HS-5 (cell line): Measurements from ENCODE around the gene ROCK2.

Experiments used
- DNase-seq: peaks from one replicate; pipeline ENCODE4 v3.0.0-alpha.2; 2012; ENCODE audit warnings: low read depth

The ROCK2 gene

DNA sequence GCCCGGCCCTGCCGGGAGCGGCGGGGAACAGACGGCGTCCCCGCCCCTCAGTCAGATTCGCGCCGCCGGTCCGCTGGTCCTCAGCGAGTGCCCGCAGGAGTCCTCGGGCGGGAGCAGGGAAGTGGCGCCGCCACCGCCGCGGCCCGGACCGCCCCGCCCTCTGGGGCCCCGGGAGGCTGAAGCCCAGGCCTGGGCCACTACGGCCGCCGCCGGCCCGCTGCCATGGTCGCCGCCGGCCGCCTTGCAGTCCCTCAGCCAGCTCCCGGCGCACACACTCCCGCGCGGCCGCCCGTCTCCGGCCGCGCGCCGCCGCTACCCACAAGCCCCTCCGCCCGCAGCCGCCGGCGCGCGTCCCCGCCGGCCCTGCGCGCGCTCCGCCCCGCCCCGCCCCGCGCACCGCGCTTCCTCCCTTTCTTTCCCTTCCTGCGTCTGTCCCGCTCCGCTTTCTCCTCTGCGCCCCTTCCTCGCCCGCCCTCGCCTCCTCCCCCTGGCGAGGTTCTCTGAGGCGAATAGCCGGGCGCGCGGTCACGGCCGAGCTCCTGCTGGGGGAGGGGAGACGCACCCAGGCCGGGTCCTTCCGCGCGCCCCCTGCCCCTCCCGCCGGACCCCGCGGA is at the start of gene ROCK2:
Gene ROCK2, minus strand, starts transcription at position 295 of the 614 bp plus-strand sequence. CDS start 500 bp downstream, outside the sequence.
- no peak for DNase-seq

- no peak for DNase-seq
Measured at GRCh38 chr2:11393711-11394236, 49.3 kb upstream of the ROCK2 start.

- no peak for DNase-seq
Measured at GRCh38 chr2:11391942-11392266, 47.5 kb upstream of the ROCK2 start.

GRCh38 chr2:11390399-11390658 is 45.9 kb upstream of the ROCK2 start:
- DNase-seq: no peak

DNA sequence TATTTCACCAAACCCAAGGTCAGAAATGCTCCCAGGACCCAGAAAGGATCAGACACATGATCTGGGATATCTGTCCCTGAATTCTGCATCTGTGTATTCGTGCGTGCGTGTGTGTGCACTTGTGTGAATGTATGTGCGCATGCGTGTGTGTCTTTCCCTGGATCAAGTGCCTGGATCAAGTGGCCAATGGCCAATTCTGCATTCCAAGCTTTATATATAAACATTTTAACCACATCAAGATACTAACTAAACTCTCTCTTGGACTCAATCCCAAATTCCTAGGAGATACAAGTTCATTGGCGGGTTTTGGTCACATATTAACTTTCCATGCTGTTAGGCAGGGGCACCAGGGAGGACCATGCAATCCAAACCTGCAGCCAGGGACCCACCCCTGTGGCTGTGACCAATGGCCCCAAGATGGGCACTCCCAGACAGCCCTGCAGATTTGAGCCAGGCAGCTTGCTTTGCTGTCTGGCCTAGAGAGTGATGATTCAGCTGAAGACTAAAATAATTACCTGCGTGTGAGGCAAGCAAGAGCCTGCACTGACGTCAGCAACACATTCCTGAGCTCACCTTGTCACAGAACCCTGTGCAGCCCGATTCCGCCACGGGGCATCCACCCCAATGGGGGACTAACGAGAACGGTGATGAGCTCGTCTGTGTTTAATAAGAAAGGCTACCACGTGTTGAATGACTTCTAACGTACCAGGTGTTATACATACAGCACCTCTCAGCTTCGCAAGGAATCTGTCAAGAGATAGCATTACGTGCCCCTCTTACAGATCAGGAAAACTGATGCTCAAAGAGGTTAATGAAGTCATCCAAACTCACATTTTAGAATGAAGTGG is 45.3 kb upstream of the ROCK2 start:
- no peak for DNase-seq

DNA sequence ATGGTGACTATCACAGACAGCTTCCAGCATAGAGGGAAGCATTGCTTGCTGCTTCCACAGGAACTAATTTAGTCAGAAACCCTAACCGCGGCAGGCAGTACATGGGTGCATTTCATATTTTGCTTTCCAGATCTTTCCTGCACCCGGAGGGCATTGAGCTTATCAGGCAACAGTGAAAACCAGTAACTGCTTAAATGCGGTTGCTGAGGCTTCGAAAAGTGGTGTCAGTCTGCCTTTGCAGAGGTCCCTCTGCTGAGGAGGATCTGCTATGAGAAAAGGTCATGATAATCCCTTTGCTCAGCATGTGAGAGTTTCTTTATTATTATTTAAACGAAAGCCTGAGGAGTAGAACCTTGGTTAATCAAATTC is 44.6 kb upstream of the ROCK2 start:
- no peak for DNase-seq

- no peak for DNase-seq
Measured at GRCh38 chr2:11388262-11389051, 44.0 kb upstream of the ROCK2 start.

GRCh38 chr2:11387843-11388242 is 43.4 kb upstream of the ROCK2 start:
- no peak for DNase-seq

DNA sequence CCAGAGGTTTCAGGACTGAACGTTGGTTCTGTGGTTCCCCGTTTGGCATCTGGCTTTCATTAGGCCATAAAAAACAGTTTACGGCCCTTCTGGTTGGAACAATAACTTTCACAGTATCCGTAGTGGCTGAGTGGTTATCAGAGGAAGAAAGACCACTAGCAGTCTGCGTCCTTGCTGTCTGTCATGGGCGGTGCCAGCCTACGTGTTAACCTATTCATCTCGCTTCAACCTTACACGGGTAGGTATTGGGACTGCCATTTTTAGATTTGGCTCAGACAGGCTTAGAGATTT is 42.6 kb upstream of the ROCK2 start:
- DNase-seq: no peak

- DNase-seq: no peak
Measured at GRCh38 chr2:11385847-11386246, 41.4 kb upstream of the ROCK2 start.

DNA sequence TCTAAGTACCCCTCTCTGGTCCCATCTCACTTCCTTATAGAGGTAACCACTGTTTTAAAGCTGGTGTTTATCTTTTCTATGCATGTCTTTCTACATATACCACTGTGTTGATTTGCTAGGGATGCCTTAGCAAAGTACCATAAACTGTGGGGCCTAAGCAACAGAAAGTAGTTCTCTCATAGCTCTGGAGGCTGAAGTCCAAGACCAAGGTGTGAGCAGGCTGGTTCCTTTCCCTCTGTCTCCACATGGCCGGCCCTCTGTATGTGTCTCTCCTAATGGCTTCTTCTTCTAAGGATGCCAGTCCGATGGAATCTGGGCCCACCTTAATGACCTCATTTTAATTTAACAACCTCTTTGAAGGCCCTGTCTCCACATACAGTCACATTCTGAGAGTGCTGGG is 40.8 kb upstream of the ROCK2 start:
- DNase-seq: no peak

DNA sequence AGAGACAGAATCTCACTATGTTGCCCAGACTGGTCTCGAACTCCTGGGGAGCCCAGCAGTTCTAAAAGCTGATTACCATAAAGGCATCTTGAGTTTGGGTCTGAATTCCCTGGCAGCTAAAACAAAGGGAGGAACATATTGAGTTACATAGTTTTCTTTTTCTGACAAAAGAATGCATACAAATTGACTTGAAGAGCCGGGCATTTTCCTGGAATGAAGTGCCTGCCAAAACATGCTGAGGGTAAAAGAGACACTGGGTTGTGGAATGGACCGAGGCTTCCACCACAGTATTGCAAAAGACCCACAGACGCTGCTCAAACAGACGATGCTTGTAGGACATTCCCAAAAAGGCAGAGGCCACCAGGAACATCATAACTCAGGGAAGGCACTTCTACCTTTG is 35.1 kb upstream of the ROCK2 start:
- DNase-seq: no peak

- DNase-seq: no peak
Measured at GRCh38 chr2:11377928-11378545, 33.6 kb upstream of the ROCK2 start.

- no peak for DNase-seq
Measured at GRCh38 chr2:11376071-11376470, 31.6 kb upstream of the ROCK2 start.

DNA sequence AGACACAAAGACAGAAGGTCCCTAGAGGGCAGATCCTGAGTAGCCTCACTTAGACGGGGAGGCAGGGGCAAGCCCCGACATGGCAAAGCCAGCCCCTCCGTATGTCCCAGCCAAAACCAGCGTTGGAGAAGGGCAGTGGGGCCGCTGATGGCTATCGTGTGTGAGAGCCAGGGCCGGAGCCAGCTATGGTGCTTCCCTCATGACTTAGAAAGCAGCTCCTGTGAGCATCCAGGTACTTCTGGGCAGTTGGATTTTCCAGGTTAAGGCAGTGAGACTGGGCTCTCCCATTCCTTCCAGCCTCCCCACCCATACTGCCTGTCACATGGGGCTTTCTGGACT is 31.2 kb upstream of the ROCK2 start:
- DNase-seq: no peak

GRCh38 chr2:11375025-11375688 is 30.7 kb upstream of the ROCK2 start:
- no peak for DNase-seq

DNA sequence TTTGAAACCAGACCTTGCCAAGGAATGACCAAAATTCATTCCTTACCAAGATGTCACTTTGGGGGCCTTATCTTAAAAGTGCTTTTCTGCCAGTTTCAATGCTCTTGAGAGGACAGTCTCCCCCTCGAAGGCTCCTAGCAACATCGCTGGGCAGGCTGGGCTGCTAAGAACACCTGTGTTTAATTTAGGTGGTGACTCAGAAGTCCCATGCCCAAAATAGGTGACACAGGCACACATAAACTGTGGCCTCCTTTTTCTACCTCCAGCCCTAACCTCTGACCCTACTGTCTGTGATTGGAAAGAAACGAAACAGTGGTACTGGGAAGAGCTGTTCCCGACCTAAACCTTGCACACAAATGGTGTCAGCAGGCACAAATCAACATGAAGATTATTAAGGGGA is 28.7 kb upstream of the ROCK2 start:
- DNase-seq: no peak

GRCh38 chr2:11371092-11371937 is 26.9 kb upstream of the ROCK2 start:
- no peak for DNase-seq

DNA sequence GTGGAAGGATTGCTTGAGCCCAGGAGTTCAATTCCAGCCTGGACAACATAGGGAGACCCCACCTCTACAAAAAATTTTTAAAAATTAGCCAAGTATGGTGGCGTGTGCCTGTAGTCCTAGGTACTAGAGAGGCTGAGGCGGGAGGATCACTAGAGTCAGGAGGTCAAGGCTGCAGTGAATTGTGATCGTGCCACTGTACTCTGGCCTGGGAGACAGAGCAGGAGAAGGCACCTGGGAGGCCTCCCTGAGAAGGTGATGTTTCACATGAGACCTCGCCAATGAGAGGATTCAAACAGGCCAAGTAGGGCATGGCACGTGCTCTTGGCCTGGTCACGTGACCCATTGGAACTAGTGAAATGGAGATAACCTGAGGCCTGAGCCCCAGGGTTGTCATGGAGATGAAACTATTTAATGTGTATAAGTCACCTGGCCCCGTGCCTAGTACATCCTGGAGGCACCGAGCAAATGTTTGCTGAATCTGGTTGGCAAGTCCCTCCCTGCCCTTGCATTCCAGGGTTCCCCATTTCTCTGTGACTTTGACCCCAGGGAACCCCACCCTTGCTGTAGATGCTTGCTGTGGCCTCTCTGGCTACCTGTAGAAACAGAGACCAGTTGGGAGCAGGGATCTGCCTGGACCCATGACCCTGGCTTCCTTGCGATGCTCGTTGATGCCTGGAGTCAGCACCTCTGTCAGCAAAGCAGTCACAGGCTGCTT is 26.1 kb upstream of the ROCK2 start:
- DNase-seq: no peak

DNA sequence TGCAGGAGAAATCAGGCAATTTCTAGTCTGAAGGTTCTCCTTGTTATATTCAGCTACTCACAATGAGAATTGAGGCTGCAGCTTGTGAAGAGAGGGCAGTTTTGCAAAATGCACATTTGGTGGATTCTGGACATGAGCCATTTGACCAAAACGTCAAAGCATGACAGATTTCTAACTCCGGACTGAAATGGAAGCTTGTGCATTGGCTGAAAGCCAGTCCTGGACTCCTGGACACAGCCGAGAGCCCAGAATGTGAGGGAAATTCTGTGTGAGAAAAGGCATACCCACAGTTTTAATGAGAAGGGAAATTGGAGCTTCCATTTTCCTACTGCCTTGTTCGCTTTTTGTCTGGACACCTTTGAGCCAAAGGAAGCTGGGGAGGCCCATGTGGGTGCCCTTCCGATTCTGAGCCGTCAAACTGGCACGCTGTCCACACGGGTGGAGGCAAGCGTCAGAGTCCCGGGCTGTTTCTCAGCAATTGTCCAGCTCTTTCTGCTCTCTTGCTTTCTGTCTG is 23.7 kb upstream of the ROCK2 start:
- DNase-seq: no peak
